ENCODE measurements around the gene ADAM30.

The ADAM30 gene

GRCh38 chr1:119879510-119880434 lies 16.5 kb downstream of the ADAM30 start:
- Mint-ChIP-seq H3K27ac (no peak overlapping the region), H3K9me3 (no peaks in the 10 kb centered on the region), H3K27me3 (peaks cover 18 to 24% of the 10 kb centered on the region in 2 donors), H3K4me1 (ENCODE audit: low read depth in 2 of 2) (no peaks in the 10 kb centered on the region), H3K4me3 (no peak overlapping the region), H3K36me3 (ENCODE audit: insufficient read depth) (no peaks in the 10 kb centered on the region)
- DNase-seq (no peak), ATAC-seq (replicated peaks) (no peak)

- H3K9me3 Mint-ChIP-seq: no peaks in the 10 kb centered on the region
- DNase-seq (no peak), ATAC-seq (replicated peaks) (no peak)
- H3K27ac Mint-ChIP-seq: no peak overlapping the region
- no peaks in the 10 kb centered on the region for H3K4me1 Mint-ChIP-seq (ENCODE audit: low read depth in 2 of 2)
- peaks cover 18 to 24% of the 10 kb centered on the region in 2 donors for H3K27me3 Mint-ChIP-seq
- no peak overlapping the region for H3K4me3 Mint-ChIP-seq
- H3K36me3 Mint-ChIP-seq (ENCODE audit: insufficient read depth): no peaks in the 10 kb centered on the region
Measured at GRCh38 chr1:119878171-119878570, 18.1 kb downstream of the ADAM30 start.

- Mint-ChIP-seq H3K4me3 (no peak overlapping the region), H3K27ac (no peak overlapping the region), H3K36me3 (ENCODE audit: insufficient read depth) (no peaks in the 10 kb centered on the region), H3K27me3 (peaks cover 27 to 30% of the 10 kb centered on the region in 2 donors), H3K4me1 (ENCODE audit: low read depth in 2 of 2) (peaks cover 4 to 5% of the 10 kb centered on the region in 2 donors), H3K9me3 (no peaks in the 10 kb centered on the region)
- DNase-seq (no peak), ATAC-seq (replicated peaks) (no peak)
Measured at GRCh38 chr1:119874186-119874585, 22.1 kb downstream of the ADAM30 start.

- H3K27ac Mint-ChIP-seq: no peak overlapping the region
- no peak for DNase-seq
- H3K27me3 Mint-ChIP-seq: peaks cover 21 to 38% of the 10 kb centered on the region in 2 donors
Measured at GRCh38 chr1:119873135-119874015, 22.9 kb downstream of the ADAM30 start.

GRCh38 chr1:119871881-119872280 lies 24.4 kb downstream of the ADAM30 start:
- Mint-ChIP-seq H3K4me3 (no peak overlapping the region), H3K27me3 (peaks cover 20 to 38% of the 10 kb centered on the region in 2 donors), H3K27ac (no peak overlapping the region), H3K36me3 (ENCODE audit: insufficient read depth) (no peaks in the 10 kb centered on the region), H3K4me1 (ENCODE audit: low read depth in 2 of 2) (peaks cover 4 to 5% of the 10 kb centered on the region in 2 donors), H3K9me3 (no peaks in the 10 kb centered on the region)
- no peak for DNase-seq
- ATAC-seq (replicated peaks): no peak

More at GRCh38 chr1:119873135-119874015, 22.9 kb downstream of the ADAM30 start:
- H3K4me3 Mint-ChIP-seq: no peak overlapping the region
- no peak for ATAC-seq (replicated peaks)
- peaks cover 4 to 5% of the 10 kb centered on the region in 2 donors for H3K4me1 Mint-ChIP-seq (ENCODE audit: low read depth in 2 of 2)
- no peaks in the 10 kb centered on the region for H3K36me3 Mint-ChIP-seq (ENCODE audit: insufficient read depth)
- H3K9me3 Mint-ChIP-seq: no peaks in the 10 kb centered on the region

- no peaks in the 10 kb centered on the region for H3K36me3 Mint-ChIP-seq (ENCODE audit: insufficient read depth)
- ATAC-seq (replicated peaks) (peak; percentile 50), DNase-seq (peak; percentile 41 to 59 (median 52))
- H3K27me3 Mint-ChIP-seq: peaks cover 20 to 39% of the 10 kb centered on the region in 2 donors
- H3K4me3 Mint-ChIP-seq: no peak overlapping the region
- H3K9me3 Mint-ChIP-seq: no peaks in the 10 kb centered on the region
- H3K27ac Mint-ChIP-seq: no peak overlapping the region
- H3K4me1 Mint-ChIP-seq (ENCODE audit: low read depth in 2 of 2): peaks cover 4 to 5% of the 10 kb centered on the region in 2 donors
Measured at GRCh38 chr1:119870917-119871596, 25.3 kb downstream of the ADAM30 start.

- Mint-ChIP-seq H3K4me1 (ENCODE audit: low read depth in 2 of 2) (peaks cover 4 to 5% of the 10 kb centered on the region in 2 donors), H3K4me3 (no peak overlapping the region), H3K27me3 (peaks cover 26 to 47% of the 10 kb centered on the region in 2 donors), H3K36me3 (ENCODE audit: insufficient read depth) (no peaks in the 10 kb centered on the region), H3K9me3 (no peaks in the 10 kb centered on the region), H3K27ac (no peak overlapping the region)
- DNase-seq (no peak), ATAC-seq (replicated peaks) (no peak)
Measured at GRCh38 chr1:119869995-119870394, 26.3 kb downstream of the ADAM30 start.

GRCh38 chr1:119868176-119868575 lies 28.1 kb downstream of the ADAM30 start:
- Mint-ChIP-seq H3K36me3 (ENCODE audit: insufficient read depth) (no peaks in the 10 kb centered on the region), H3K27me3 (peaks cover 27 to 56% of the 10 kb centered on the region in 2 donors), H3K4me3 (no peak overlapping the region), H3K27ac (no peak overlapping the region), H3K4me1 (ENCODE audit: low read depth in 2 of 2) (peaks cover 4 to 5% of the 10 kb centered on the region in 2 donors), H3K9me3 (no peaks in the 10 kb centered on the region)
- ATAC-seq (replicated peaks): no peak
- no peak for DNase-seq

- no peak overlapping the region for H3K27ac Mint-ChIP-seq
- H3K4me3 Mint-ChIP-seq: no peak overlapping the region
- no peak for ATAC-seq (replicated peaks)
- no peaks in the 10 kb centered on the region for H3K9me3 Mint-ChIP-seq
- no peak for DNase-seq
- H3K4me1 Mint-ChIP-seq (ENCODE audit: low read depth in 2 of 2): peaks cover 4 to 5% of the 10 kb centered on the region in 2 donors
- H3K27me3 Mint-ChIP-seq: peaks cover 33 to 57% of the 10 kb centered on the region in 2 donors
- H3K36me3 Mint-ChIP-seq (ENCODE audit: insufficient read depth): no peaks in the 10 kb centered on the region
Measured at GRCh38 chr1:119866451-119866850, 29.9 kb downstream of the ADAM30 start.

- no peak for ATAC-seq (replicated peaks)
- no peaks in the 10 kb centered on the region for H3K36me3 Mint-ChIP-seq (ENCODE audit: insufficient read depth)
- no peaks in the 10 kb centered on the region for H3K4me1 Mint-ChIP-seq (ENCODE audit: low read depth in 2 of 2)
- H3K27me3 Mint-ChIP-seq: peaks cover 28 to 57% of the 10 kb centered on the region in 2 donors
- no peak for DNase-seq
- no peak overlapping the region for H3K4me3 Mint-ChIP-seq
- H3K9me3 Mint-ChIP-seq: no peaks in the 10 kb centered on the region
- H3K27ac Mint-ChIP-seq: no peak overlapping the region
Measured at GRCh38 chr1:119865627-119866026, 30.7 kb downstream of the ADAM30 start.

- peaks cover 38 to 58% of the 10 kb centered on the region in 2 donors for H3K27me3 Mint-ChIP-seq
- DNase-seq (no peak), ATAC-seq (replicated peaks) (no peak)
- H3K4me1 Mint-ChIP-seq (ENCODE audit: low read depth in 2 of 2): peaks cover 0 to 4% of the 10 kb centered on the region in 2 donors
- H3K36me3 Mint-ChIP-seq (ENCODE audit: insufficient read depth): no peaks in the 10 kb centered on the region
- H3K9me3 Mint-ChIP-seq: no peaks in the 10 kb centered on the region
- H3K4me3 Mint-ChIP-seq: no peak overlapping the region
- H3K27ac Mint-ChIP-seq: no peak overlapping the region
Measured at GRCh38 chr1:119862276-119862675, 34.0 kb downstream of the ADAM30 start.

GRCh38 chr1:119861547-119861946 lies 34.8 kb downstream of the ADAM30 start:
- Mint-ChIP-seq H3K36me3 (ENCODE audit: insufficient read depth) (no peaks in the 10 kb centered on the region), H3K27ac (no peak overlapping the region), H3K27me3 (peaks cover 38 to 58% of the 10 kb centered on the region in 2 donors), H3K9me3 (no peaks in the 10 kb centered on the region), H3K4me1 (ENCODE audit: low read depth in 2 of 2) (peaks cover 0 to 4% of the 10 kb centered on the region in 2 donors), H3K4me3 (no peak overlapping the region)
- no peak for ATAC-seq (replicated peaks)
- no peak for DNase-seq

GRCh38 chr1:119859647-119860046 lies 36.7 kb downstream of the ADAM30 start:
- DNase-seq (no peak), ATAC-seq (replicated peaks) (no peak)
- H3K4me3 Mint-ChIP-seq: no peak overlapping the region
- H3K9me3 Mint-ChIP-seq: no peaks in the 10 kb centered on the region
- no peaks in the 10 kb centered on the region for H3K36me3 Mint-ChIP-seq (ENCODE audit: insufficient read depth)
- H3K27ac Mint-ChIP-seq: no peak overlapping the region
- peaks cover 0 to 4% of the 10 kb centered on the region in 2 donors for H3K4me1 Mint-ChIP-seq (ENCODE audit: low read depth in 2 of 2)
- peaks cover 32 to 48% of the 10 kb centered on the region in 2 donors for H3K27me3 Mint-ChIP-seq
